Sigmoid colon (tissue), 4 donors: ENCODE results near the gene MACF1.

ENCODE experiments used
- CTCF ChIP-seq, 4 experiments: fragments of 450-650 bp in 3 of 4; fragments of 200-600 bp in 1 of 4; IDR thresholded peaks; one replicate each; pipeline ENCODE4 v1.5.1; 2016 to 2019; ENCODE audit warnings: antibody characterized with exemption in 4 of 4, mild to moderate bottlenecking in 3 of 4, moderate library complexity in 2 of 4
- POLR2AphosphoS5 ChIP-seq, 4 donors: sonication (generic); formaldehyde crosslinking; IDR thresholded peaks; one replicate each; pipeline ENCODE4 v1.6.1; 2017; ENCODE audit warnings: antibody characterized with exemption in 4 of 4

DNA sequence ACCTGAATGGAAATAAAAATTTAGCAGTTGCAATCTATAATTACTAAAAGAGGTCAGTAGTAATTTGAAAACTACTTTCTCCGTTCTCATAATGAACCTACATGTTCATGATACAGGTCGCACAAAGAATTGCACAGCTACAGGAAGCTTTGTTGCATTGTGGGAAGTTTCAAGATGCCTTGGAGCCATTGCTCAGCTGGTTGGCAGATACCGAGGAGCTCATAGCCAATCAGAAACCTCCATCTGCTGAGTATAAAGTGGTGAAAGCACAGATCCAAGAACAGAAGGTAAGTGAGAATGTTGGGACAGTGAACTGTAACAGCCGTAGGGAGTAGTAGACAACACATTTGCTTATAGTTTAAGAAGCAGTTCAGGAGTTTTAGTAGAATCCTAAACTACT lies 218.1 kb downstream of the MACF1 start:
- TF ChIP-seq POLR2AphosphoS5 (IDR thresholded peaks at IDR 0.05) (no peak), CTCF (IDR thresholded peaks at IDR 0.05) (no peak)
